HG02884 (cell line): ENCODE data around the gene RBM5.

Experiments used
- ATAC-seq: cut with Tn5 transposase; IDR thresholded peaks from one replicate; pipeline ENCODE4 v1.9.1; 2021; ENCODE audit warnings: mild to moderate bottlenecking, moderate library complexity; ENCODE audit not compliant: unreplicated experiment

RBM5 gene

GRCh38 chr3:50138266-50139200, 49.8 kb downstream of the RBM5 start:
- ATAC-seq = no peak

GRCh38 chr3:50139308-50139707, 50.6 kb downstream of the RBM5 start:
- no peak for ATAC-seq

GRCh38 chr3:50139718-50140423, 51.2 kb downstream of the RBM5 start:
- ATAC-seq = no peak

GRCh38 chr3:50140990-50141389, 52.3 kb downstream of the RBM5 start:
- ATAC-seq = no peak

GRCh38 chr3:50146316-50146901, 57.7 kb downstream of the RBM5 start:
- no peak for ATAC-seq

GRCh38 chr3:50147016-50147415, 58.3 kb downstream of the RBM5 start:
- no peak for ATAC-seq

GRCh38 chr3:50147447-50147846, 58.7 kb downstream of the RBM5 start:
- ATAC-seq = no peak

- ATAC-seq = no peak
These were observed 59.1 kb downstream of the RBM5 start for GRCh38 chr3:50147861-50148260.

- no peak for ATAC-seq
These were observed 61.7 kb downstream of the RBM5 start for GRCh38 chr3:50150404-50150750.

- ATAC-seq = no peak
These were observed 62.4 kb downstream of the RBM5 start for GRCh38 chr3:50150863-50151686.

- ATAC-seq = no peak
These were observed 63.0 kb downstream of the RBM5 start for GRCh38 chr3:50151728-50152127.

- ATAC-seq = no peak
These were observed 65.2 kb downstream of the RBM5 start for GRCh38 chr3:50153782-50154475.

GRCh38 chr3:50154476-50154839, 65.7 kb downstream of the RBM5 start:
- no peak for ATAC-seq

GRCh38 chr3:50154840-50155490, 66.2 kb downstream of the RBM5 start, which contains the start of gene SEMA3F:
SEMA3F (plus strand) TSS chr3:50155324; CDS start chr3:50159623, 4,299 bp downstream.
- no peak for ATAC-seq

- ATAC-seq = no peak
These were observed 66.8 kb downstream of the RBM5 start for GRCh38 chr3:50155491-50155878.

- ATAC-seq = no peak
These were observed 67.2 kb downstream of the RBM5 start for GRCh38 chr3:50155891-50156290.

GRCh38 chr3:50156549-50157493, 68.1 kb downstream of the RBM5 start:
- ATAC-seq = no peak

- ATAC-seq = no peak
These were observed 69.3 kb downstream of the RBM5 start for GRCh38 chr3:50157827-50158529.
